IMR-90 (cell line): ENCODE results near the gene KLC3. TPM values are rescaled to one million over a fixed set of nuclear protein-coding genes. Genes with fewer than 3 reads are reported as not detected.

Experiments used
- ATAC-seq: fragments of 200-7000 bp; cut with Tn5 transposase; 2 replicates; pipeline ENCODE4 v1.9.1; 2020; ENCODE audit warnings: low read depth, mild to moderate bottlenecking, moderate library complexity
- BruUV-seq: library from RNA; stranded (reverse); fragments of 400-500 nt; replicated peaks from 2 replicates; lab custom pipeline; 2021; lab: Mats Ljungman, UMichigan
- CTCF ChIA-PET: fragments of 300-600 bp; formaldehyde crosslinking; extraction: SDS; loops from one replicate; lab custom pipeline; 2021; ENCODE audit warnings: antibody characterized with exemption; lab: Yijun Ruan, JAX
- POLR2A ChIA-PET: fragments of 300-600 bp; sonication (Branson Sonifier 250); formaldehyde crosslinking; loops from one replicate; lab custom pipeline; 2022; ENCODE audit warnings: antibody characterized with exemption; ENCODE audit not compliant: unreplicated experiment; lab: Charles Lee
- DNase-seq: peaks from one replicate; pipeline ENCODE4 v3.0.0; 2013
- H2AFZ ChIP-seq: replicated peaks from 2 replicates; pipeline ENCODE3; 2013; ENCODE audit warnings: low read length, mild to moderate bottlenecking; ENCODE audit not compliant: poor library complexity
- H2AK5ac ChIP-seq: 2 replicates; pipeline ENCODE4 v1.6.1; 2013; ENCODE audit warnings: low read depth, low read length, inconsistent platforms
- H2AK9ac ChIP-seq: replicated peaks from 2 replicates; pipeline ENCODE3; 2013; ENCODE audit warnings: mild to moderate bottlenecking, low read depth, low read length, moderate library complexity; ENCODE audit not compliant: poor library complexity
- H2BK120ac ChIP-seq: 2 replicates; pipeline ENCODE4 v1.6.1; 2013; ENCODE audit warnings: low read depth, low read length, inconsistent platforms
- H2BK15ac ChIP-seq: 3 replicates; pipeline ENCODE4 v1.6.1; 2013; ENCODE audit warnings: low read depth, low read length, inconsistent platforms
- H2BK20ac ChIP-seq: 2 replicates; pipeline ENCODE4 v1.6.1; 2013; ENCODE audit warnings: low read depth, mild to moderate bottlenecking, inconsistent platforms, low read length, moderate library complexity
- H2BK5ac ChIP-seq: 2 replicates; pipeline ENCODE4 v1.6.1; 2013; ENCODE audit warnings: mild to moderate bottlenecking, low read depth, low read length, inconsistent platforms; ENCODE audit not compliant: poor library complexity, severe bottlenecking
- H3K14ac ChIP-seq: replicated peaks from 2 replicates; pipeline ENCODE4 v1.6.1; 2013; ENCODE audit warnings: low read depth, low read length, inconsistent platforms
- H3K18ac ChIP-seq: 2 replicates; pipeline ENCODE4 v1.6.1; 2013; ENCODE audit warnings: low read depth, low read length, control low read depth
- H3K23ac ChIP-seq: 2 replicates; pipeline ENCODE4 v1.6.1; 2013; ENCODE audit warnings: low read depth, low read length, inconsistent platforms
- H3K27ac ChIP-seq: 2 replicates; pipeline ENCODE4 v1.5.1; 2013; ENCODE audit warnings: mild to moderate bottlenecking, control low read depth, low read length; ENCODE audit not compliant: insufficient read depth
- H3K27me3 ChIP-seq: 2 replicates; pipeline ENCODE4 v1.6.1; 2013; ENCODE audit warnings: low read length; ENCODE audit not compliant: control insufficient read depth, insufficient read depth
- H3K36me3 ChIP-seq: 2 replicates; pipeline ENCODE4 v1.6.1; 2013; ENCODE audit warnings: low read length, mixed read lengths; ENCODE audit not compliant: control insufficient read depth, insufficient read depth
- H3K4ac ChIP-seq: 2 replicates; pipeline ENCODE4 v1.6.1; 2013; ENCODE audit warnings: low read depth, low read length, inconsistent platforms
- H3K4me1 ChIP-seq: 2 replicates; pipeline ENCODE4 v1.6.1; 2013; ENCODE audit warnings: low read length, mixed read lengths; ENCODE audit not compliant: control insufficient read depth, insufficient read depth
- H3K4me2 ChIP-seq: 2 replicates; pipeline ENCODE4 v1.6.1; 2013; ENCODE audit warnings: low read depth, mild to moderate bottlenecking, control low read depth, low read length, moderate library complexity
- H3K4me3 ChIP-seq: 2 replicates; pipeline ENCODE4 v1.5.1; 2013; ENCODE audit warnings: low read depth, mild to moderate bottlenecking, control low read depth, low read length, moderate library complexity; ENCODE audit not compliant: insufficient read depth
- H3K56ac ChIP-seq: 2 replicates; pipeline ENCODE4 v1.6.1; 2013; ENCODE audit warnings: low read length, inconsistent platforms; ENCODE audit not compliant: insufficient read depth; ENCODE audit errors: extremely low read depth
- H3K79me1 ChIP-seq, 2 experiments: 2 replicates each; pipeline ENCODE4 v1.6.1; 2013; ENCODE audit warnings: low read length in 2 of 2, inconsistent platforms in 1 of 2, low read depth in 1 of 2
- H3K9ac ChIP-seq: 2 replicates; pipeline ENCODE4 v1.6.1; 2013; ENCODE audit warnings: low read depth, low read length, control low read depth
- H3K9me1 ChIP-seq: 2 replicates; pipeline ENCODE4 v1.6.1; 2013; ENCODE audit warnings: low read length, inconsistent platforms; ENCODE audit not compliant: insufficient read depth
- H3K9me3 ChIP-seq: 2 replicates; pipeline ENCODE4 v1.6.1; 2013; ENCODE audit warnings: low read length; ENCODE audit not compliant: control insufficient read depth, insufficient read depth
- H4K20me1 ChIP-seq: 2 replicates; pipeline ENCODE4 v1.6.1; 2013; ENCODE audit warnings: low read length, inconsistent platforms; ENCODE audit not compliant: insufficient read depth
- H4K5ac ChIP-seq: 2 replicates; pipeline ENCODE4 v1.6.1; 2013; ENCODE audit warnings: mild to moderate bottlenecking, low read depth, low read length, control low read depth
- H4K8ac ChIP-seq, 2 experiments: 2 replicates each; pipeline ENCODE4 v1.6.1; 2013; ENCODE audit warnings: low read depth in 2 of 2, low read length in 2 of 2, control low read depth in 1 of 2, inconsistent platforms in 1 of 2
- H4K91ac ChIP-seq: 2 replicates; pipeline ENCODE4 v1.6.1; 2013; ENCODE audit warnings: low read depth, low read length, inconsistent platforms; ENCODE audit not compliant: insufficient read depth
- BHLHE40 ChIP-seq: fragments of 150-350 bp; IDR thresholded peaks from 2 replicates; pipeline ENCODE4 v1.6.1; 2016; ENCODE audit warnings: mild to moderate bottlenecking, low read depth, low read length
- RFX5 ChIP-seq: IDR thresholded peaks from 2 replicates; pipeline ENCODE4 v1.8.0; 2012; ENCODE audit warnings: low read depth, mild to moderate bottlenecking, low read length, moderate library complexity
- dilution Hi-C: fragments of 300-500 bp; cut with HindIII; formaldehyde crosslinking; loops from one replicate; pipeline ENCODE4 v1.14.3; 2018; ENCODE audit warnings: low sequenced_read_pairs; ENCODE audit not compliant: unreplicated experiment
- in situ Hi-C: fragments of 300-500 bp; cut with MboI; formaldehyde crosslinking; loops from 3 replicates; pipeline ENCODE4 v1.14.3; 2019; ENCODE audit warnings: low sequenced_read_pairs, inconsistent platforms, mixed read lengths
- intact Hi-C: fragments of 100-400 bp; cut with micrococcal nuclease; formaldehyde crosslinking; loops from 2 replicates; pipeline ENCODE4 v1.10.0; 2022
- polyA plus RNA-seq, 3 experiments: library from polyadenylated mRNA; depleted of rRNA; stranded (reverse); fragments of >200 nt; gene quantifications; 2 replicates each; pipeline ENCODE4 v1.2.3, GENCODE V29; 2012; ENCODE audit warnings: low replicate concordance in 1 of 3
- total RNA-seq: library from RNA; depleted of rRNA; stranded (reverse); fragments of >200 nt; gene quantifications from 2 replicates; pipeline ENCODE4 v1.2.3, GENCODE V29; 2012

Gene KLC3
- total and polyA plus RNA-seq, 2 of the 4 experiments (the other 2 are of a cell fraction): 0.14 to 0.18 TPM

- Histone ChIP-seq H4K91ac (no peak overlapping the region), H2BK5ac (no peak overlapping the region), H2AFZ (no peak overlapping the region), H3K27me3 (no peaks in the 10 kb centered on the region), H3K9ac (no peak overlapping the region), H2AK9ac (no peak overlapping the region), H3K4me3 (no peak overlapping the region), H3K9me3 (no peaks in the 10 kb centered on the region; the same call in 1 of the 2 replicates), H2AK5ac (no peak overlapping the region), H3K23ac (no peak overlapping the region), H4K8ac (no peak overlapping the region), H3K27ac (no peak overlapping the region), H3K14ac (no peak overlapping the region), H3K36me3 (peaks cover 44% of the 10 kb centered on the region), H2BK120ac (no peak overlapping the region), H3K18ac (no peak overlapping the region), H4K5ac (no peak overlapping the region), H3K4me2 (no peak overlapping the region), H3K4me1 (no peaks in the 10 kb centered on the region), H4K20me1 (no peaks in the 10 kb centered on the region), H3K4ac (no peak overlapping the region), H2BK20ac (no peak overlapping the region), H3K79me1 (no peaks in the 10 kb centered on the region), H3K9me1 (no peaks in the 10 kb centered on the region; the same call in 1 of the 2 replicates), H2BK15ac (no peak overlapping the region), H3K56ac (no peak overlapping the region)
- dilution Hi-C loops: no loop called here
- DNase-seq: no peak
- intact Hi-C loops: no loop called here
- POLR2A ChIA-PET: no interaction called here
- TF ChIP-seq BHLHE40 (no peak), RFX5 (no peak)
- CTCF ChIA-PET: no interaction called here
- ATAC-seq: no peak
- no TSS peak for BruUV-seq
- in situ Hi-C loops: no loop called here
These were observed 44.7 kb upstream of the KLC3 start for GRCh38 chr19:45295873-45296272.
